T47D (cell line): ENCODE measurements around the gene TAL2.

ENCODE experiments used
- DNase-seq, 2 experiments: peaks; one replicate each; pipeline versions ENCODE4 v3.0.0 to v3.0.0-alpha.2; 2011 to 2012; ENCODE audit warnings: low read depth in 1 of 2, low spot score in 1 of 2
- JUND ChIP-seq: IDR thresholded peaks from 2 replicates; pipeline ENCODE4 v1.6.1; 2012; ENCODE audit warnings: low read depth
- in situ Hi-C: cut with HindIII; loops from 2 replicates; pipeline ENCODE4 v1.10.0; 2016; ENCODE audit warnings: low sequenced_read_pairs, low pct_unique_long_range_greater_than_20kb

Gene TAL2

DNA sequence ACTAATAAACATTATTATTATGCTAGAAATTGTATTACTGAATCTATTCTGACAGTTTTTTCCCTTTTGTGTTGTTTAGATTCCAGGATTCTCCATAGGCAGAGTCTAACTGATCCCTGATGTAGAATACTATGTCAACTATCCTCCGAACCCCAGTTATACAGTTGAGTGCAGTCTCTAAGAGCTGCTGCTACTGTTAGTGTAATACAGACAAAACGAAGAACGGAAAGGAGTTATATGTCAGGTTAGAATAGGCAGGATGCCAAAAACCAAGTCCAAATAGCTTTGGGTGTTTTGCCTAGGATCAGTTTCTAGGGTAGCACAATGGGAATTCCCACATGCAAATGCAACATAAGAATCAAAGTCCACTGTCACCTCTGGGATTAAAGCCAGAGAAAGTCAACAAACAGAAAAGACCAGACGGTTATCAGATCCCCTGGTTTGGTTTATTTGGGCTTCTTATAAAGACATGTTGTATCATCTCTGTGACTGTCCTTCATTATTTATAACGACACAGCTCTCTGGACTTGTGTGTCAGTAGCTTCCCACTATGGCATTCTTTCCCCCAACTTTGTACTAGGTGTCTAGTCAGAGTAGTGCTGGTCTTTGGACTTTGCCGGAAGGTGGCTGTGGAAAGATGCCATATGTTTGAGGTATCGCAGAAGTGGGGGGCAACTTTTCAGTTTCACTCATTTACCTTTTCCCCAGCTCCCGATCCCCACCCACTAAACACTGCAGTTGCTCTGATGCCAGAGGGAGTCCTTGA lies 17.2 kb downstream of the TAL2 start:
- no peak for TF ChIP-seq JUND
- in situ Hi-C loops: no loop called here

DNA sequence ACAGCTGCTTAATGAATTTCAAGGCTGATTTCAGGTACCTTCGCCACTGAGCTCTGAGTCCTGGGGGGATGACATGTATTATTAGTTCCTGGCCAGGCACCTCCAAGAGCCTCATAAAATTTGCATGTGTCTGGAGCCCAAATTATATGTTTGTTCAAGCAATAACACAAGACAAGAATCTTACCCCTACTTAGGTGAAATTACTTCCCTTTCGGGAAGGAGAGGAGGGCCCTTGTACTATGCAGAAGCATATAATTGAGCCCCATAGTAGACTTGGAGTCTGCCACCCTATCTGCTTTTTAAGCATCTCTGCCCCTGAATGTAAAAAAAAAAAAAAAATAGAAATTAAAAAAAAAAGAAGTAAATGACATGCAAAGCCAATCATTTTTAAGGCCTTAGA lies 19.1 kb downstream of the TAL2 start:
- no peak for DNase-seq
- TF ChIP-seq JUND: no peak
- in situ Hi-C loops: no loop called here

More for the DNA sequence above, 17.2 kb downstream of the TAL2 start:
- peak in 1 of 2 experiments; percentile 42 for DNase-seq

DNA sequence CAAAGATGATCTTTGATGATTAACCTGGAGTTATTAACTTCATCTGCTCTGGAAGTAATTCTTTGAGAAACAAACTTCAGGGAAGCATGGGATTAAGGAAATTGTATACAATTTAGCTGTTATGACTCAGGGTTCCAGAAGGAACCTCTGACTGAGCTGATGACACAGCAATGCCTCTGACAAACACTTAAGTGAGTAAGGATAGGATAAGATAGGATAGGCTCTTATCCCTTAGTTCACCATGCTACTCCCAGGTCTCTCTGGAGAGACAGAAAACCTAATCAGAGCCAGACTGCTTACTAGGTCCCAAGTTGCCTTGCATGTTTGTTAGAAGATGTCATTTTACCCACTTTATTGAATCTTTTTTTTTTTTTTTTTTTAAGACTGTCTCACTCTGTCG lies 19.5 kb downstream of the TAL2 start:
- no peak for DNase-seq
- in situ Hi-C loops: no loop called here
- TF ChIP-seq JUND: no peak

DNA sequence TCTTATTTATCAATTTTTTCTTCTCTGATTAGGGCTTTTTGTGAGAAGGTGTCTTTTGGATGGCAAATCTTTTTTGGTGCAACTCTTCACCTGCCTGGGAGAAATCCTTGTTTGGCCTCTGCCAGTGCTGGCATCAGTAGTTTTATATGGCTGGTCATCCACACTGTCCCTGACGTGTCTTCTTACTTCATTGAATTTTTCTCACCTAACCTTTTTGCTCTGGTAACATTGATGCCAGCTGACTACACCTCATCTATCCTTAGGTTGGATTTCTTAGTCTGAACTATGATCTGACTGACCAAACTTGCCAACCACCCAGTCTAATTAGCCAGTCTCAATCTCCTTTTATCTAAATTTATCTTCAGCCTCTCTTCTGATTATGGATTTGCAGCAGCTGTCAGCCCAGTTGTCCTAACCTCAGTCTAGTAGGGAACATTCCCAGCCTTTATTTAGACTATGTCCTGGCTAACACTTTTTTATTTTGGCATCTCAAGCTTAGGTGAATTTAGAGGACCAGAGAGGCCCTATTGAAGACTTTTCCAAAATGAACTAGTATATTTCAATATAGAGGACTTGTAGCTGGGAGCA lies 21.5 kb downstream of the TAL2 start:
- DNase-seq: no peak
- TF ChIP-seq JUND: no peak
- in situ Hi-C loops: no loop called here

DNA sequence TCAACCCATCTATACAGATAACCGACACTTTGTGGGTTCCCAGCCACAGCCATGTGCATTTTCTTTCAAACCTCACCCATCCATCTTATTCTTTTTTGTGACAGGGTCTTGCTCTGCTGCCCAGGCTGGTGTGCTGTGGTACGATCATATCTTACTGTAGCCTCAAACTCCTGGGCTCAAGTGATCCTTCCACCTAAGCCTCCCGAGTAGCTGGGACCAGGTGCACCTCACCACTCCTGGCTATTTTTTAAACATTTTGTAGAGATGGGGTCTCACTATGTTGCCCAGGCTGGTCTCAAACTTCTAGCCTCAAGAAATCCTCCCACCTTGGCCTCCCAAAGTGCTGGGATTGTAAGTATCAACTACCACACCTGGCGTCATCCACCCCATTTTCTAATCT lies 24.7 kb downstream of the TAL2 start:
- no peak for DNase-seq

DNA sequence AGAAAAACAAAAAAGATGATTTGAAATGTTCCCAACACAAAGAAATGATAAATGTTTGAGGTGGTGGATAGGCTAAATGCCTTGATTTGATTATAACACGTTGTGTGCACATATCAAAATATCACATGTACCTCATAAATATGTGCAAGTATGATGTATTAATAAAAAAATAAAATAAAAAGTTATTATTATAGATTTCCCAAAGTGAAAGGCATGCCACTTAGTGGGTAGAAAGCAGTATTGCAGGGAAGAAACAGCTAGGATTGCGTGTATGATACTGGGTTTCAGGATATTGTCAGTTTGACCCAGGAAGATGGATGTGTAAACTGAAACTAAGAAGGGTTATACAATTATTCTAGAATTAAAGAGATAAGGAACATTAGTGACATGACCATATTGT lies 28.5 kb downstream of the TAL2 start:
- TF ChIP-seq JUND: no peak
- peak; percentile 29 to 32 for DNase-seq
- in situ Hi-C loops: no loop called here

More for the DNA sequence above, 24.7 kb downstream of the TAL2 start:
- TF ChIP-seq JUND: no peak
- in situ Hi-C loops: no loop called here

DNA sequence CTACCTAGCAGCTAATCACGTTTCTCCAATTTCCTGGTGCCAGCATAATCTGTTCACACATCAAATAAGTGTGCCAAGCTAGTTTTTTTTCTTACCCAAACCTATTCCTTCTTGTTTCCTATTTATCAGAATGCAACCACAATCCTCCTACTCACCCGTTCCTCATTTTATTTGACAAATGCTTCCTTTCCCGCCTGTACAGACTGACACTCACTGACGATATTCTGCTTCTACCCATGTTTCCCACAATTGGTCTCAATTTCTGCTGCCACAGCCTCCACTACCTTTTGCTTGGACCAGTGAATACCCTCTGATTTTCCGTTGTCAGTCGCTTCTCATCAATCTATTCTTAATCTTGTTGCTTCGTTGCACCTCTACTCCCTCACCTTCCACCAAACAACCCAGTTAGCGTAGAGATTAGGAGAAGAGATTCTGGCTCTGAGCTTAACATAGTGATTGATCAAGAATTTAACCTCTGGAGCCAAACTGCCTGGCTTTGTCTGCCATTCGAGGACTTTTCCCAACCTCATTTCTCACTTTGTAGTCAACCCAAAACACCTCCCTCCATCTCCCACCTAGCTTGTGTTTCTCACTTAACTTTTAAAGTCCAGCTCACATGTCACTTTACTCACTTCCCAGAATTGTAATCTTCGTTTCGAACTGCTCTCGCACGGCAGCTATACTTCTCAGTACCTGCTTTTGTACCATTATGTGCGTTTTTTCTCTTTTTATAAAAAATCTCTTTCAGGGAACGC lies 31.4 kb downstream of the TAL2 start:
- in situ Hi-C loops: no loop called here

DNA sequence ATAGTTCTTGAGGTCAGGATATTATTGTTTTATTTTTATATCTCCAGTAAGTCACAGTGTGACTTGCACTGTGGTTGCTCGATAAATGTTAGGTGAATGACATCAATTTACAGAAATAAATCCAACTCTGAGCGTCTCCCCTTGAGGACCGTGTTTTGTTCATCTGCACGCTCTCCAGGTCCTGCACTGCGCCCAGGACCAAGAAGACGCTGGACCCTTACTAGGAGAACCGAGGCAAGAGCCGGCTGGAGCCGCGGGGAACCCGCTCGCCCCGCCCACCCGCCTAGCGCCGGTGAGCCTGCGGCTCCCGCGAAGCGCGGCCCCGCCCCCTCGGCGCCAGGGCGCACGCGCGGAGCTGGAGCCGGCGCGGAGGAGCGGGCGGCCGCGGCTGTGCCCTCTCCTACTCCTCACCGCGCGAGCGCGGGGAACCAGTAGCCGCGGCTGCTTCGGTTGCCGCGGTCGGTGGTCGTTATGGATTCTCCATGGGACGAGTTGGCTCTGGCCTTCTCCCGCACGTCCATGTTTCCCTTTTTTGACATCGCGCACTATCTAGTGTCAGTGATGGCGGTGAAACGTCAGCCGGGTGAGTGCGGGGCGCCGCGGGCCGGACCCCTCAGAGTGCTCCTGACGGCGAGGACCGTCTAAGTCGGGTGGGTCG lies 32.1 kb downstream of the TAL2 start, which contains the start of gene TMEM38B:
Gene TMEM38B, plus strand, starts transcription at position 352 of the 658 bp plus-strand sequence. Its CDS starts 120 bp downstream, at position 472.
- TF ChIP-seq JUND: no peak
- in situ Hi-C loops: no loop called here
- peak; percentile 86 to 88 for DNase-seq

More for the DNA sequence above, 31.4 kb downstream of the TAL2 start:
- TF ChIP-seq JUND: no peak
- DNase-seq: no peak

DNA sequence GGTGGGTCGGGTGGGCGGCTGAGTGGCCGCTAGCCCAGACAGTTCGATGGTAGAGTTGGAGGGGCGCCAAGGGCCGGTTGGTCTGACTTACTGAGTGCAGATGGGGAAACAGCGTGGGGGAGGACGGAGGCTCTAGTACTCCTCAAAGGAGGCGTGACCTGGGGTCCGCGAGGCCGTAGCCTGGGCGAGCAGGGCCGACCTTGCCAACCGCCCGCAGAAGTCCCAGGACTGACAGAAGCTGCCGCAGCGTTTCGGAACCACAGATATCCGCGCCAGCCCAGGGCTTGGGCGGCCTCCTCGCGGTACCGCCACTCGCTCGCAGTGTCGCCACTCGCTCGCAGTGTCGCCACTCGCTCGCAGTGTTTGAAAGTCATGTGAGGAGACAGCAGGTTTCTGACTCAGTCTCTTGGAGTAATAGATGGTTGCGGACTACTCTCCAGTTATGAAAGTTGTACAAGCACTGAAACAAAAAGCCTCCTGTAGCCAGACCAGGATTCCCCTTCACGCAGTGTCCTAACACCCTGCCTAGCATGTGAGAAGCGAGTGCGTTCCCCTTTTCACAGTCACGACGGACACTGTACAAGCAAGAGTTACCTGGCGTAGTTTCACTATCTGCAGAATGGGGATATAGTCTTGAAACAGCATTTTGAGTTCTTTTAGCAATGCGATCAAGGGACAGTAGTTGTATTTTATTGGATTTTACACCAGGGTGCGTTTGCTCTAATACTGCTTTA lies 32.8 kb downstream of the TAL2 start:
- in situ Hi-C loops: no loop called here
- TF ChIP-seq JUND: no peak
- peak; percentile 63 to 82 for DNase-seq

DNA sequence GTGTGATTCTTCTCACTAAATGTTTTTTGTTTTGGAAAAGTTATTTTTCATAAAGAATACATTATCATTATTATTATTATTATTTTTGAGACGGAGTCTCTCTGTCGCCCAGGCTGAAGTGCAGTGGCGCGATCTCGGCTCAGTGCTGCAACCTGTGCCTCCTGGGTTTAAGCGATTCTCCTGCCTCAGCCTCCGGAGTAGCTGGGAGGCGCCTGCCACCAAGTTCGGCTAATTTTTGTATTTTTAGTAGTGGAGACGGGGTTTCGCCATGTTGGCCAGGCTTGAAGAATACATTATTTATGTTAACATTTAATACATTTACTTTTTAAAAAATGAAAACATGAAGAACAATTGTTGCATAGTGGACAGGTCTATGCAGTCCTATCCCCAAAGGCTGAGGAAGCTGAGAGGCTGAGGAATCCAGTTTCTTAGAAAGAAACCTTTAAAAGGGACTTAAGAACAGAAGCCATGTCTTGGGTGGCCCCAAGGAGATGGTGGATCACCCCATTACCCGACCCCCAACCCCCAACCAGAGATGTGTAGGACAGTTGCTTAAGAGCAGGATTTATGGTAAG lies 34.0 kb downstream of the TAL2 start:
- TF ChIP-seq JUND: no peak
- in situ Hi-C loops: no loop called here
- no peak for DNase-seq

DNA sequence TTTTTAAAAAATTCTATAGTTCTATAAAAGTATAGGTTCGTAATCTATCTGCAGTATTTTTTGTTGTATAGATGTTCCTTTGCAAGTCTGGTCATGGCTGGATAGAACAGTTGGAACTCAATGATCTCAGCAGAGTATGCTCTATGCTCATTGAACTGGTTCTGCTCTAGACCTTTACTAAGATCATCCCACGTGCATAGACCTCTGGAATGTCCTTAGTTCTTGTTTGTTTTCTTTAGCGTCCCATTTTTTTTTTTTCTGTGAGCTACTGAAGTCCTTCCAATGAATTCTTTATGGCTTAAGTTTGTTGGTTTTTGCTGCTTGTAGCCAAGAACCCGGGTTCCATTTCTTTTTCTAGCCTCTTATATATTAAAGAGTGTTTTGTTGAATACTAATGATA lies 35.6 kb downstream of the TAL2 start:
- in situ Hi-C loops: no loop called here
- DNase-seq: peak in 1 of 2 experiments; percentile 67
- TF ChIP-seq JUND: no peak
